Fibroblast of mammary gland (primary cell): Measurements from ENCODE around the gene PTPMT1.

Experiments
- DNase-seq: peaks from one replicate; pipeline ENCODE4 v3.0.0-alpha.2; 2010; ENCODE audit warnings: low read depth
- H3K4me3 ChIP-seq: 2 replicates; pipeline ENCODE4 v1.5.1; 2011; ENCODE audit warnings: low read depth, mild to moderate bottlenecking, low read length, moderate library complexity; ENCODE audit not compliant: control insufficient read depth
- TF ChIP-seq, protein P1 (sequence below): conservative IDR thresholded peaks from 2 replicates; pipeline ENCODE4 v1.5.1; 2011; ENCODE audit warnings: low read depth, low read length, inconsistent platforms; ENCODE audit not compliant: control insufficient read depth, insufficient read depth

The PTPMT1 gene

DNA sequence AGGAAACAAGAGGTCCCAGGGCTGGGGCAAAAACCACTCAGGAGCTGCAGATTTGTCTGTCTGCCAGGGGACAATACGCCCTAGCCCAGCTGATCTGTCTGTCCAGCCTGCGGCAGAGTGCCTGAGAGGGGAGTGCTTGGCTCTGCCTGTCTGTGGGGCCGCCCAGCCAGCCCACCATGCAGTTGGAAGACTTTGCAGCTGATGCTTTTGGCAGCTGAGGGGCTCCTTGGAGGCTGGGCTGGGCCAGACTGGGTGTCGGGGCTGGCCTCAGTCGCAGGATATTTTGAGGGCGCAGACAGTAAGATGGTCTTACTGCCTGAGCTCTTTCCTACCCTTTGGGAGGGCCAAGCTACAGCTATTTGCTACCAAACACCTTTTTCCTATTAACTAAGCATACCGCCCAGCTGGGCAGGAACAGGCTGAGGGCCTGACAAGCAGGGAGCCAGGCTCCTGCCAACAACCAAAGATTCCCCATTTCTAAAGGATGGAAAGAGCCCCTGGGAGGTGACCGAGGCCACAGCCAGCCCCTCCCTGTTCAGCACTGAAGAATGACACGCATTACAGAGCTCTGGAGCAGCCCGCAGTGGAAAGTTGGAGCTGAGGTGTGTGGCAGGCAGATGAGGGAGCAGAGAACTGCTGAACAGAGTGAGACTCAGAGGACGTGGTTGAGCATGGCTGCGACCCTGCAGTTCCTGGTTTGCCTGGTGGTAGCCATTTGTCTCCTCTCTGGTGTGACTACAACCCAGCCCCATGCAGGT is 20.9 kb downstream of the PTPMT1 start, which contains the start of gene FAM180B:
Gene FAM180B, plus strand, starts transcription at position 581 of the 758 bp plus-strand sequence. Its CDS starts 91 bp downstream, at position 672.
- no peak for DNase-seq
- H3K4me3 ChIP-seq, result no peak within 1 kb of the TSS
- TF ChIP-seq, protein P1, sequence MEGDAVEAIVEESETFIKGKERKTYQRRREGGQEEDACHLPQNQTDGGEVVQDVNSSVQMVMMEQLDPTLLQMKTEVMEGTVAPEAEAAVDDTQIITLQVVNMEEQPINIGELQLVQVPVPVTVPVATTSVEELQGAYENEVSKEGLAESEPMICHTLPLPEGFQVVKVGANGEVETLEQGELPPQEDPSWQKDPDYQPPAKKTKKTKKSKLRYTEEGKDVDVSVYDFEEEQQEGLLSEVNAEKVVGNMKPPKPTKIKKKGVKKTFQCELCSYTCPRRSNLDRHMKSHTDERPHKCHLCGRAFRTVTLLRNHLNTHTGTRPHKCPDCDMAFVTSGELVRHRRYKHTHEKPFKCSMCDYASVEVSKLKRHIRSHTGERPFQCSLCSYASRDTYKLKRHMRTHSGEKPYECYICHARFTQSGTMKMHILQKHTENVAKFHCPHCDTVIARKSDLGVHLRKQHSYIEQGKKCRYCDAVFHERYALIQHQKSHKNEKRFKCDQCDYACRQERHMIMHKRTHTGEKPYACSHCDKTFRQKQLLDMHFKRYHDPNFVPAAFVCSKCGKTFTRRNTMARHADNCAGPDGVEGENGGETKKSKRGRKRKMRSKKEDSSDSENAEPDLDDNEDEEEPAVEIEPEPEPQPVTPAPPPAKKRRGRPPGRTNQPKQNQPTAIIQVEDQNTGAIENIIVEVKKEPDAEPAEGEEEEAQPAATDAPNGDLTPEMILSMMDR, result no peak

DNA sequence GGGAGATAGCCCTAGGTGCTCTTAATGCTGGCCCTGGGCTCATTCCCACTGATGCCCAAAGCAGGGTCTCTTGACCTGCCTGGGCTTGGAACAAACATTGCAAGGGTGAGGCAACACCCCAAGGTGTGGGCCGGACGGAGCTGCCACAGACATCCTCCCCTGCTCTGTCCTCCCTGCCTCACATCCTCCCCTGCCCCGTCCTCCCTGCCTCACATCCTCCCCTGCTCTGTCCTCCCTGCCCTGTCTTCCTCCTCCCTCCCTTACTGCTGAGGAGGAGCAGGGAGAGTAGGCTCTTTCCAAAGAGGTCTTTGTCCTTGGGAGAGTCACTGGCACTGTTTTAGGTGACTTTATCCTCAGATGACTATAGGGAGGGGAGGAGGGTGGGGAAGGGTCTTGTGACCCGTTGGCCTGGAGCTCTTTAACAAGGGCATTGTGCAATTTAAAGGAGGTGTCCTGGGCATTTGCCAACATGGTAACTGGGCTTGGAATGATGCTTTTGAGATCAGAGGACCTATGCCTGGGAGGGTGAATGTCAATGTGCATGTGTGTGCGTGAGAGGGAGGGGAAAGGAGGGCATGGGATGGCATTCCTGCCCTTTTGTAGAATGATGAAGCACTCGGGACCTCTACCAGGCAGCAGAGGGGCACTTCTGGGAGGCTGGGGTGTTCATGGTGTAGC is 21.8 kb downstream of the PTPMT1 start:
- no peak for DNase-seq
- no peak overlapping the region for H3K4me3 ChIP-seq
- TF ChIP-seq, protein P1, result no peak

DNA sequence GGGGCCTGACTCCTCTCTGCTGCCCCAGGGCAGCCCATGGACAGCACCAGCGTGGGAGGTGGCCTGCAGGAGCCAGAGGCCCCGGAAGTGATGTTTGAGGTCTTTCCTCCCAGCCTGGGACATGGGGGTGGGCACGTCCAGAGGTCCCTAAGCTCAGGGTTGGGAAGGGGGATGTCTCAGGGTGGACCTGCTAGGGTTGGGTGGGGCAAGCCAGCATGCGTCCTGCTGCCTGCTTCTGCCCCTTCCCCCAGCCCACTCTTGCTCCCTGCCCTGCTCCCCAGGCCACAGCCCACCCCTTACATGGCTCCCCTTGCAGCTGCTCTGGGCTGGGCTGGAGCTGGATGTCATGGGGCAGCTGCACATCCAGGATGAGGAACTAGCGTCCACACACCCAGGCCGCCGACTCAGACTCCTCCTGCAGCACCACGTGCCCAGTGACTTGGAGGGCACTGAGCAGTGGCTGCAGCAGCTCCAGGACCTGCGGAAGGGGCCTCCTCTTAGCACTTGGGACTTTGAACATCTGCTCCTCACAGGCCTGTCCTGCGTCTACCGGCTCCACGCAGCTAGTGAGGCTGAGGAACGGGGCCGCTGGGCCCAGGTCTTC is 22.4 kb downstream of the PTPMT1 start:
- H3K4me3 ChIP-seq, result no peak overlapping the region
- DNase-seq, result no peak

DNA sequence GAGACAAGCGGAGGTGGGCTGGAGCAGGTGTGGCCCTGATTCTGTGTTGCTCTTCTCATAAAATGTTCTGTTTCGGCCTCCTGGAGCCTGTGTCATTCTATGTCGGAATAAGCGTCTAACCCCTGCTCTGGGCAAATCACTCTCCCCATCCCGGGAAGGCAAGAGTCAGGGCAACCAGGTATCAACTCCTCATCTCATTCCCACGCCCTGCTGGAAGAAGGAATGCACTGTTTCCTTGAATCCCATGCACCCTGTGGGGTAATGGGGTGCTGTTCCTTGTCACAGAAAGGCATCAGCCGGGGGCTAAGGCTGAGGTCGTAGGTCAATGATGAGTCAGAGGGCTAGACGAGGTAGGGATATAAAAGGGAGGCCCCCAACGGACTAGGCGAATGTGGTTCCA is 23.7 kb downstream of the PTPMT1 start:
- TF ChIP-seq, protein P1, result no peak
- DNase-seq, result no peak
- H3K4me3 ChIP-seq, result no peak overlapping the region

More for the DNA sequence above, 22.4 kb downstream of the PTPMT1 start:
- TF ChIP-seq, protein P1, result no peak

DNA sequence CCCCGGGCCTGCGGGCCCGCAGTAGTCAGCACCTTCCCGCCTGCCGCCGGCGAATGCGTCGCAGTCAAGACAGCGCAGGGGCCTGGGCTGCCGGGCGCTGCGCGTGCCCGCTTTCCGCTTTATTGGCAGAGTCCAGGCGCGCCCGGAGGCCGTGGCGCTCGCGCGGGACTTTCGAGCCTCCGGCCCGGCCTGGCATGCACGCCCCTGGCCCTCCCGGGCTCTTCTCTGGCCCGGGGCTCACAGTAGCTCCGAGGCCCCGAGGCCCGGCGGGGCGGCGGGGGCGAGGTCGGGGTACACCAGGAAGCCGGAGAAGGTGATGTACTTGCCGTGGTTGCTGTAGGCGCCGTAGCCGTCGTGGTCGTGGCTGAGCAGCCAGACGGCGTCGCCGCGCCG is 24.2 kb downstream of the PTPMT1 start:
- TF ChIP-seq, protein P1, result no peak
- H3K4me3 ChIP-seq, result no peak overlapping the region
- DNase-seq, result no peak

DNA sequence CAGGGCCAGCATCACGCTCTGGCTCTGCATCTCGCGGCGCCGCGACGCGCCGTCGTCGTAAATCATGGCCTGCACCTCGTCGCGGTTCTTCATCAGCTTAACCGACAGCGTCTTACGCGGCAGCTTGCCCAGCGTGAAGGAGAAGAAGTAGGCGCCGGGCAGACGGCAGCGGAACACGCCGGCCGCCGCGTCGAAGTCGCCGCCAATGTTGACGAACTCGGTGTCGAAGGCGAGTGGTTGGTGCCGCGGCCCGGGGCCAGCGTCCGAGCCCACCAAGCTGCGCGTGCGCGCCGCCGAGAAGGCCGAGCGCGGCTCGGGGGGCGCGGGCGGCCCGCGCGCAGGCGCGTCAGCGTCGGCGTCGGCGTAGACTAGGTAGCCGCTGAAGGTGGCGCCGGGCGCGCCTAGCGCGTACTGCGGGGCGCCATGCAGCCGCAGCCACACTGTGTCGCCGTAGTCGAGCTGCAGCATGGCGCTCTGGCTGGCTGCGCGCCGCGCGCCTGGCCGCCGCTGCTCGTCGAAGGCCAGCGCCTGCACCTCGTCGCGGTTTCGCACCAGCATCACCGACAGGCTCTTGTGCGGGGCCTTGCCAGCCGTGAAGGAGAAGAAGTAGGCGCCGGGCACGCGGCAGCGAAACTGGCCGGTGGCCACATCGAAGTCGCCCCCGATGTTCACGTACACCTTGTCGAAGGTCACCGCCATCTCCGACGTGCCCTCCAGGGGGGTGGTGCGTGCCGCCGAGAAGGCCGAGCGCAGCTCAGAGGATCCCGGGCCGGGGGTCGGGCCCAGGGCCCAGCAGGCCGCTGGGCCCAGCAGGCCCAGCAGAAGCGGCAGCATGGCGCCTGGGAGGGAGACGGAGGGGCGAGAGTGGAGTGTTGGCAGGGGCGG is 24.8 kb downstream of the PTPMT1 start:
- TF ChIP-seq, protein P1, result no peak
- no peak overlapping the region for H3K4me3 ChIP-seq
- DNase-seq, result no peak
